GM19467 (cell line): ENCODE data around the gene SKIC2.

Source experiments
- ATAC-seq: cut with Tn5 transposase; IDR thresholded peaks from one replicate; pipeline ENCODE4 v1.9.1; 2021; ENCODE audit warnings: mild to moderate bottlenecking, moderate library complexity; ENCODE audit not compliant: unreplicated experiment

The SKIC2 gene

GRCh38 chr6:31945507-31946369 is 13.2 kb upstream of the SKIC2 start, which contains the start of gene CFB:
Gene CFB (plus strand): TSS chr6:31946095. CDS start chr6:31946222, 127 bp downstream.
- no peak for ATAC-seq

DNA sequence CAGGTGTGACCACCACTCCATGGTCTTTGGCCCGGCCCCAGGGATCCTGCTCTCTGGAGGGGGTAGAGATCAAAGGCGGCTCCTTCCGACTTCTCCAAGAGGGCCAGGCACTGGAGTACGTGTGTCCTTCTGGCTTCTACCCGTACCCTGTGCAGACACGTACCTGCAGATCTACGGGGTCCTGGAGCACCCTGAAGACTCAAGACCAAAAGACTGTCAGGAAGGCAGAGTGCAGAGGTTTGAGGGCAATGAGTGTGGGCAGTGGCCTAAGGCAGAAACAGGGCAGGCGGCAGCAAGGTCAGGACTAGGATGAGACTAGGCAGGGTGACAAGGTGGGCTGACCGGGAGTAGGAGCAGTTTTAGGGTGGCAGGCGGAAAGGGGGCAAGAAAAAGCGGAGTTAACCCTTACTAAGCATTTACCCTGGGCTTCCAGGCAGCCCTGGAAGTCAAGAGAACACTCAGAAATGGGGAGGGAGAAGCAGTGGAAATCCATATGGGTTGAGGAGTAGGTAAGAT is 12.5 kb upstream of the SKIC2 start:
- ATAC-seq = no peak

DNA sequence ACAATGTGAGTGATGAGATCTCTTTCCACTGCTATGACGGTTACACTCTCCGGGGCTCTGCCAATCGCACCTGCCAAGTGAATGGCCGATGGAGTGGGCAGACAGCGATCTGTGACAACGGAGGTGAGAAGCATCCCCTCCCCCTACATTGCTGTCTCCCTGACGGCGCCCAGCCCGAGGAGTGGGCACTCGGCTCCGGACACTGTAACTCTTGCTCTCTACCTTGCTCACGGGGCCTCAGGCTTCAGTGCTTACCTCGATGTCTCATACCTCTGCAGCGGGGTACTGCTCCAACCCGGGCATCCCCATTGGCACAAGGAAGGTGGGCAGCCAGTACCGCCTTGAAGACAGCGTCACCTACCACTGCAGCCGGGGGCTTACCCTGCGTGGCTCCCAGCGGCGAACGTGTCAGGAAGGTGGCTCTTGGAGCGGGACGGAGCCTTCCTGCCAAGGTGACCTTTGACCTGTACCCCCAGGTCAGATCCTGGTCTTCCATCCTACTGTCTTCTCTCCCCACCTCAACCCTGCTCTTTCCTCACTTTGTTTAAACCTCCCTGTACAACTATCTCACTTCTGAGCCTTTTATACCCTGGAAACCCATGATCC is 11.8 kb upstream of the SKIC2 start:
- ATAC-seq = no peak

GRCh38 chr6:31947864-31948263 is 11.1 kb upstream of the SKIC2 start:
- ATAC-seq = no peak

- ATAC-seq = no peak
Observed at GRCh38 chr6:31948306-31948705, 10.7 kb upstream of the SKIC2 start.

DNA sequence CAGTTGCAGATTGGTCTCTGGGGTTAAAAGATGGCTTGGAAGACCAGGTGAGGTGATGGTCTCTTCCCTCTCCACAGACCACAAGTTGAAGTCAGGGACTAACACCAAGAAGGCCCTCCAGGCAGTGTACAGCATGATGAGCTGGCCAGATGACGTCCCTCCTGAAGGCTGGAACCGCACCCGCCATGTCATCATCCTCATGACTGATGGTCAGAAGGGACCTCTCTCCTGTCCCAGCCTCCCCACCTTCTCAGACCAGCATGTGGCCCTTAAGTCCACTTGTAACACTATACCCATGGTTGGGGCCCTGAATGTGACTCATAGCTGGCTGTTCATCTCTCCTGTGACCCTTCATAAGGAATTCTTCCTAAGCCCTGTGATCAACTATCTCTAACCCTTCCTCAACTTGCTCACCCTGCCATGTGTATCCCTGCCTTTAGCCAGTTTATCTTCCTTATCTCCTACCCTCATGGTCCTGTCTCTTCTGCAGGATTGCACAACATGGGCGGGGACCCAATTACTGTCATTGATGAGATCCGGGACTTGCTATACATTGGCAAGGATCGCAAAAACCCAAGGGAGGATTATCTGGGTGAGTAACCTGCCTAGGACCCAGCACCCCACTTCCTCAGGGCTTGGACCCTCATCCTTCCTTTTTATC is 10.1 kb upstream of the SKIC2 start:
- no peak for ATAC-seq

GRCh38 chr6:31949926-31950548 is 8.9 kb upstream of the SKIC2 start:
- ATAC-seq = no peak

DNA sequence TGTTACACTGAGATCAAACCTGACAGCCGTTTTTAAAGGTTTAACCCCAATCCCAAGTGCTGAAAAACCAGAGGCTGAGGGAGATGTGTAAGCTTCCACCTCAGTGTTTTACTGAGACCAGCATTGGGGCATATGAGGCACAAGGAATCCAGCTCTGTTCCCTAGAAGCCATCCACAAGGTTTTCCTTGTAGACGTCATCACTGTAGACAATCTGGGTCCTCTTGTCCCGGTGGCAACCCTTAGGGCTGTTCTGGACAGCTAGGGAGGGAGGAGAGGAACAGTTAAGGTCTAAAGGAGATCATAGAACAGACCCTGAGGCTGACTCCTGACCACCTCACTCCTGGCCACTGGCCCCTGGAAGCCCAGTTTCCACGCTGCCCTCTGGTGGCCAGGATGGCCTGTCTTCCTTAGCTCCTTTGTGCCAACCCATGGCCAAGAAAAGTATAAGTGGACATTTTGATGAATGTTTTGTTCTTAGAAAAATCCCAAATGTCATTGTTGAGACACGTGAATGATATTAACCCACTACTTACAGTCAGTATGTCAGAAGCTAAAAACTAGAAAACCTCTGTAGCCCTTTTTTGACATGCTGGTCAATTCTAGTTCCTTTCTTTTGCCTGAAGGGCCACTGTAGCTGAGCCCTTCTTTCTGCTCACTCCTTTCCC is 6.7 kb upstream of the SKIC2 start:
- ATAC-seq = no peak

- ATAC-seq = no peak
Observed at GRCh38 chr6:31952890-31953289, 6.1 kb upstream of the SKIC2 start.

DNA sequence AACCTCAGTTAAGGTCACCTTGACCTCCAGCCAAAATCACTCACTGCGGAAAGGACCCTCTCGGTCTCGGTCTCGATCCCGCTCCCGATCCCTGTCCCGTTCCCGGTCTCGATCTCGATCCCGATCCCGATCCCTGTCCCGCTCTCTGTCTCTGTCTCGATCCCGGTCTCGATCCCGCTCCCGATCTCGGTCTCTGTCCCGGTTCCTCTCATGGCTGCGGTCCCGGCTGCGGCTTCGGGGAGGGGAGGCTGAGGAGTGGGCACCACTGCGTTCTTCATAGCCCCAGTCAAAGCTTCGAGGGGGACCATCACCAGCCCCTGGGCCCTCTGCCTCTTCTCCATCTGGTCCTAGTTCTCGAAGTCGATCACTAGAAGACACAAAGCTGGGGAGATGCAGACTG is 4.5 kb upstream of the SKIC2 start:
- no peak for ATAC-seq

DNA sequence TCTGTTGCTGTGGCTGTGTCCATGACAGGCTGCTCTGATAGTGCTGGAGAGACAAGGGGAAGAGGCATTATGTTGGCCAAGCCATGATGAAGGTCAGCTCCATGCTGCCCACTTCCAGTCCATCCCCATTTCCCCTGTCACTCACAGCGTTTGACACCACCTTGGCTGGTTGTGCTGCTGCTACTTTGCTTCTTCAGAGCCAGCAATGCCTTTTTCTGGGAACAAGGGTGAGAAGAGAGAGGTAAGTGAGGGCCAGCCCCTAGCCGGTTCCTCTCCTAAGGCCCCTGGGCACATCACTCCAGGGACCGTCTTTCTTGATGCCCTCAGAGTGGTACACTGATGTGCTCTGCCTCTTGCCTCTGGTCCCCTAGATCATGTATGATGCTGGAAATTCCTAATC is 2.2 kb upstream of the SKIC2 start:
- ATAC-seq = no peak

DNA sequence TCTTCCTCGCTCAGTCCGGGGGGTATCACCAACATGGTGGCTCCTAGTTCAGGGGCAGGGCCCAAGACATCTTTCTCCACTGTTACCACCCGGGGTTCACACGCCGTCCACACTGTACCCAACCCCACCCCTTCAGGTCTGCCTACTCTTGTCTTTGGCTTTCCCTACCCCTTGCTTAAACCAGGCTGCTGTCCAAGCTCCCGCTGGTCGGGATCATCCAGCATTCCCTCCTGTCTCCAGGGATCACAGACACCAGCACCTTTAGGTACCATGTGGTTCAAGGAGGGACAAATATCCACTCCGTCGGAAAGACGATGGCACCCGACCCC is 599 bp upstream of the SKIC2 start:
- peak; percentile 8 for ATAC-seq

GRCh38 chr6:31961616-31962015 is 2.6 kb downstream of the SKIC2 start:
- ATAC-seq = no peak

DNA sequence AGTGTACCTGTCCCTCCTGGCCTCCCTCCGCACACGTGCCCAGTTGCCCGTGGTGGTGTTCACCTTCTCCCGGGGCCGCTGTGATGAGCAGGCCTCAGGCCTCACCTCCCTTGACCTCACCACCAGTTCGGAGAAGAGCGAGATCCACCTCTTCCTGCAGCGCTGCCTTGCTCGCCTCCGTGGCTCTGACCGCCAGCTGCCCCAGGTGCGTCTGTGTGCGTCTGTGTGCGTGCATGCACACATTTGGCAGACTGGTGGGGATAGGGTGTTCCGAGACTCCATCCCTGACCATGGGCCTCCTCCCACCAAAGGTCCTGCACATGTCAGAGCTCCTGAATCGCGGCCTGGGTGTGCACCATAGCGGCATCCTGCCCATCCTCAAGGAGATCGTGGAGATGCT is 4.9 kb downstream of the SKIC2 start:
- ATAC-seq = no peak

DNA sequence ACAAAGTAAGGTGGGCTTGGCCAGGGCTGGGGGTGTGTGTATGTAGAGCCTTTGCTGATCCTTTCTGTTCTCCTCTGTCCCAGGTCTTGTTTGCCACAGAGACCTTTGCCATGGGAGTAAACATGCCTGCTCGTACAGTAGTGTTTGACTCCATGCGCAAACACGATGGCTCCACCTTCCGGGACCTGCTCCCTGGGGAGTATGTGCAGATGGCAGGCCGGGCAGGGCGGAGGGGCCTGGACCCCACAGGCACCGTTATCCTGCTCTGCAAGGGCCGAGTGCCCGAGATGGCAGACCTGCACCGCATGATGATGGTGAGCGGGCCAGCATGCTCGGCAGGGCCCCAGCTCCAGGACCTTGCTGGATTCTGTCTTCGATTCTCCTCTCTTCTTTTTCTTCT is 6.7 kb downstream of the SKIC2 start:
- ATAC-seq = no peak

GRCh38 chr6:31966506-31966905 is 7.5 kb downstream of the SKIC2 start:
- ATAC-seq = no peak

DNA sequence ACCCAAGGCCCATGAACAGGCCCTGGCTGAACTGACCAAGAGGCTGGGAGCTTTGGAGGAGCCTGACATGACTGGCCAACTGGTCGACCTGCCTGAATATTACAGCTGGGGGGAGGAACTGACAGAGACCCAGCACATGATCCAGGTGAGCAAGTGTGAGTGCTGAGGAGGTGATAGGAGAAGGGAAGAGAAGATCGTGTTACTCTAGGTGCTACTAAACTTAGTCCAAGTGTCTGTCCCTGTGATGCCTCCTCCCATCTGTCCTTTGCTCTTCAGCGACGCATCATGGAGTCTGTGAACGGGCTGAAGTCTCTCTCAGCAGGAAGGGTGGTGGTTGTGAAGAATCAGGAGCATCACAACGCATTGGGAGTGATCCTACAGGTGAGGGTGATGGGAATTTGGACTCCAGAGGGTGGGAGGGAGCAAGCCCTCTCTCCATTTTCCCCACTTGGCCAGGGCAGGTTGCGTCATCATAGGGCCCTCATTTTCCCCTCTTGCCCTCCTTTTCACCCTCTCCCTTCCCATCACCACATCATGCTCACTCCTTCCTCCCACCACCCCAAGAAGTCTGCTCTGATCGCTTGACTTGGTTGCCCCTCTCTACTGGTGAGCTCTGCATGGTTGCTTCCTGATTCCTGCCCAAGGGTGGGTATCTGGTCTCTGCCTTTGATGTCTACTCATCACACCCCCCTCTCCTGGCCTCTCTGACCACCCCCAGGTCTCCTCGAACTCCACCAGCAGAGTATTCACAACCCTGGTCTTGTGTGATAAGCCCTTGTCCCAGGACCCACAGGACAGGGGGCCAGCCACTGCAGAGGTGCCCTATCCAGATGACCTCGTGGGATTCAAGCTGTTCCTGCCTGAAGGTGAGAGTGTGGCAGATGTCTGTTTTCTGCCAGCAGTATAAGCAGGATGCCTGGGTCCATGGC is 8.3 kb downstream of the SKIC2 start:
- no peak for ATAC-seq

- no peak for ATAC-seq
Observed at GRCh38 chr6:31967926-31968320, 8.9 kb downstream of the SKIC2 start.

DNA sequence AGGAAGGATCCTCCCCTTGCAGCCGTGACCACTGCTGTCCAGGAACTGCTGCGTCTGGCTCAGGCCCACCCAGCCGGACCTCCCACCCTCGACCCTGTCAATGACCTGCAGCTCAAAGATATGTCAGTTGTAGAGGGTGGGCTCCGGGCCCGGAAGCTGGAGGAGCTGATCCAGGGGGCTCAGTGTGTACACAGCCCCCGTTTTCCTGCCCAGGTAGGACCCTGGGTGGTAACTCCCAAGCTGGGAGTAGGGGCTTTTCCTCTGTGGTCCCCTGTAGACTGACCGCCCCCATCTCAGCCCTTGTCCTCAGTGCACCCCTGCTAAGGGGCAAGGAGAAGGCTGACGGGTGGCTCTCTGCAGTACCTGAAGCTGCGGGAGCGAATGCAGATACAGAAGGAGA is 9.4 kb downstream of the SKIC2 start:
- no peak for ATAC-seq
